Keratinocyte (primary cell): ENCODE measurements around the gene SLC8A1. TPM values are rescaled to one million over a fixed set of nuclear protein-coding genes. Genes with fewer than 3 reads are reported as not detected.

Source experiments
- DNase-seq: peaks from one replicate; pipeline ENCODE4 v3.0.0-alpha.2; 2011; ENCODE audit warnings: low read depth, missing footprints, low spot score
- FAIRE-seq: peaks from 2 replicates; lab custom pipeline; 2011; peaks lifted over from hg19 to GRCh38; lab: Jason Lieb, UNC
- H2AFZ ChIP-seq: 2 replicates; pipeline ENCODE4 v1.6.0; 2012; ENCODE audit warnings: low read length, control low read depth, inconsistent platforms; ENCODE audit not compliant: control insufficient read depth
- H3K27ac ChIP-seq: 2 replicates; pipeline ENCODE4 v1.5.1; 2011; ENCODE audit warnings: low read length; ENCODE audit not compliant: control insufficient read depth, insufficient read depth
- H3K27me3 ChIP-seq: 3 replicates; pipeline ENCODE4 v1.6.0; 2011; ENCODE audit warnings: low read length; ENCODE audit not compliant: control insufficient read depth, insufficient read depth; ENCODE audit errors: extremely low read depth
- H3K36me3 ChIP-seq, 2 experiments: 2 replicates in 1 of 2; 3 replicates in 1 of 2; pipeline ENCODE4 v1.5.1; 2011; ENCODE audit warnings: low read length in 2 of 2, mild to moderate bottlenecking in 1 of 2; ENCODE audit not compliant: control insufficient read depth in 2 of 2, insufficient read depth in 2 of 2; ENCODE audit errors: extremely low read depth in 1 of 2
- H3K4me1 ChIP-seq: 3 replicates; pipeline ENCODE4 v1.5.1; 2011; ENCODE audit warnings: low read length; ENCODE audit not compliant: control insufficient read depth, insufficient read depth; ENCODE audit errors: extremely low read depth
- H3K4me2 ChIP-seq: 3 replicates; pipeline ENCODE4 v1.6.0; 2011; ENCODE audit warnings: low read depth, low read length; ENCODE audit not compliant: control insufficient read depth, insufficient read depth; ENCODE audit errors: extremely low read depth
- H3K4me3 ChIP-seq, 3 experiments: fragments of 200-600 bp in 1 of 3; sonication (generic) in 1 of 3; 2 replicates in 2 of 3; 3 replicates in 1 of 3; pipeline ENCODE4 v1.5.1; 2011 to 2016; ENCODE audit warnings: low read length in 3 of 3, mild to moderate bottlenecking in 3 of 3, control low read depth in 2 of 3, inconsistent platforms in 1 of 3, low read depth in 1 of 3, mixed read lengths in 1 of 3, mixed run types in 1 of 3, moderate library complexity in 1 of 3; ENCODE audit not compliant: control insufficient read depth in 2 of 3, insufficient read depth in 2 of 3; ENCODE audit errors: extremely low read depth in 1 of 3
- H3K79me2 ChIP-seq: 2 replicates; pipeline ENCODE4 v1.6.0; 2012; ENCODE audit warnings: low read length; ENCODE audit not compliant: control insufficient read depth, insufficient read depth
- H3K9ac ChIP-seq: 3 replicates; pipeline ENCODE4 v1.6.0; 2011; ENCODE audit warnings: low read length; ENCODE audit not compliant: control insufficient read depth, insufficient read depth; ENCODE audit errors: extremely low read depth
- H3K9me1 ChIP-seq: 3 replicates; pipeline ENCODE4 v1.6.0; 2011; ENCODE audit warnings: low read length; ENCODE audit not compliant: control insufficient read depth, insufficient read depth; ENCODE audit errors: extremely low read depth
- H3K9me3 ChIP-seq: 2 replicates; pipeline ENCODE4 v1.5.1; 2012; ENCODE audit warnings: low read depth, low read length; ENCODE audit not compliant: control insufficient read depth
- H4K20me1 ChIP-seq: 3 replicates; pipeline ENCODE4 v1.6.0; 2011; ENCODE audit warnings: low read length; ENCODE audit not compliant: control insufficient read depth, insufficient read depth; ENCODE audit errors: extremely low read depth
- EZH2 ChIP-seq: IDR thresholded peaks from one replicate; pipeline ENCODE4 v1.6.1; 2012; ENCODE audit warnings: inconsistent platforms, mild to moderate bottlenecking, low read length, moderate library complexity
- dilution Hi-C: fragments of 300-500 bp; cut with MboI; formaldehyde crosslinking; loops from one replicate; pipeline ENCODE4 v1.7.0; 2020; ENCODE audit warnings: low sequenced_read_pairs; ENCODE audit not compliant: extremely low pct_ligation_motif_present
- polyA plus RNA-seq, 5 experiments: library from polyadenylated mRNA; depleted of rRNA in 3 of 5; stranded (reverse) in 3 of 5; stranded (forward) in 1 of 5; unstranded in 1 of 5; fragments of >200 nt; gene quantifications; 1 replicate in 1 of 5; 2 replicates in 3 of 5; 3 replicates in 1 of 5; pipeline versions ENCODE4 v1.2.1 to v1.2.3, GENCODE V29; 2011 to 2012; ENCODE audit warnings: missing spikeins in 2 of 5, low read depth in 1 of 5, low replicate concordance in 1 of 5
- TF ChIP-seq, protein P1 (sequence below), 3 experiments: IDR thresholded peaks in 1 of 3; conservative IDR thresholded peaks in 1 of 3; optimal IDR thresholded peaks in 1 of 3; 2 replicates in 2 of 3; 3 replicates in 1 of 3; pipeline versions ENCODE3 to v1.5.1; 2011; ENCODE audit warnings: low read length in 3 of 3, mild to moderate bottlenecking in 3 of 3, moderate library complexity in 2 of 3, control low read depth in 1 of 3, inconsistent platforms in 1 of 3; ENCODE audit not compliant: insufficient read depth in 2 of 3; ENCODE audit errors: extremely low read depth in 1 of 3

The SLC8A1 gene
- polyA plus RNA-seq, 1 donor (not counting 4 experiments of a cell fraction or from before 2014, with no cell fraction given), result 2.7 TPM

DNA sequence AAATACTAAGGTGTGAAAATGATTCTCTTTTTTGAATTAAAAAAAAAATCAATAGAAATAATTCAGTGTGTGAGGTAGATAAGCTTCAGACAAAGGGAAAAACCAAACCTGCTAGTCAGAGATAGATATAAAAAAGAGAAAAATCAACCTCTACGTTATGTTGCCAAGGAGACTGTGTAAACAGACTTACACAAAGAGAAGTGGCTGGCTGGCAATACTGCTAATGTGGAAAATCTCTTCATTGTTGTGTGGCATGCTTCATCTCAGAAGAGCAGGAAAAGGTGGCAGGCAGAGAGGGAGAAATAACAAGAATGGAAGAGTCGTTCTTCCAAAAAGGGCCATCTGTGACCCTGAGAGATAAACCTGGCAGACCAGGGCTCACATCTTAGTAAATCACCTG is 200.8 kb downstream of the SLC8A1 start:
- dilution Hi-C loops, result no loop called here
- no peaks in the 10 kb centered on the region for H3K36me3 ChIP-seq
- H4K20me1 ChIP-seq, result no peaks in the 10 kb centered on the region
- H3K27me3 ChIP-seq, result no peaks in the 10 kb centered on the region
- H3K4me2 ChIP-seq, result no peak overlapping the region
- DNase-seq (no peak), FAIRE-seq (no peak)
- no peaks in the 10 kb centered on the region for H3K9me3 ChIP-seq
- no peaks in the 10 kb centered on the region for H3K9me1 ChIP-seq
- no peak overlapping the region for H3K9ac ChIP-seq
- TF ChIP-seq, protein P1, sequence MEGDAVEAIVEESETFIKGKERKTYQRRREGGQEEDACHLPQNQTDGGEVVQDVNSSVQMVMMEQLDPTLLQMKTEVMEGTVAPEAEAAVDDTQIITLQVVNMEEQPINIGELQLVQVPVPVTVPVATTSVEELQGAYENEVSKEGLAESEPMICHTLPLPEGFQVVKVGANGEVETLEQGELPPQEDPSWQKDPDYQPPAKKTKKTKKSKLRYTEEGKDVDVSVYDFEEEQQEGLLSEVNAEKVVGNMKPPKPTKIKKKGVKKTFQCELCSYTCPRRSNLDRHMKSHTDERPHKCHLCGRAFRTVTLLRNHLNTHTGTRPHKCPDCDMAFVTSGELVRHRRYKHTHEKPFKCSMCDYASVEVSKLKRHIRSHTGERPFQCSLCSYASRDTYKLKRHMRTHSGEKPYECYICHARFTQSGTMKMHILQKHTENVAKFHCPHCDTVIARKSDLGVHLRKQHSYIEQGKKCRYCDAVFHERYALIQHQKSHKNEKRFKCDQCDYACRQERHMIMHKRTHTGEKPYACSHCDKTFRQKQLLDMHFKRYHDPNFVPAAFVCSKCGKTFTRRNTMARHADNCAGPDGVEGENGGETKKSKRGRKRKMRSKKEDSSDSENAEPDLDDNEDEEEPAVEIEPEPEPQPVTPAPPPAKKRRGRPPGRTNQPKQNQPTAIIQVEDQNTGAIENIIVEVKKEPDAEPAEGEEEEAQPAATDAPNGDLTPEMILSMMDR (optimal IDR thresholded peaks at IDR 0.05 in 1 of 3, IDR thresholded peaks at IDR 0.05 in 1 of 3, conservative IDR thresholded peaks at IDR 0.05 in 1 of 3; ENCODE audit: extremely low read depth in 1 of 3, insufficient read depth in 2 of 3, low read length in 3 of 3), result no peak
- no peak for TF ChIP-seq EZH2
- no peaks in the 10 kb centered on the region for H3K79me2 ChIP-seq
- H3K27ac ChIP-seq, result no peak overlapping the region
- no peak overlapping the region for H3K4me3 ChIP-seq
- H2AFZ ChIP-seq, result no peak overlapping the region
- no peaks in the 10 kb centered on the region for H3K4me1 ChIP-seq

DNA sequence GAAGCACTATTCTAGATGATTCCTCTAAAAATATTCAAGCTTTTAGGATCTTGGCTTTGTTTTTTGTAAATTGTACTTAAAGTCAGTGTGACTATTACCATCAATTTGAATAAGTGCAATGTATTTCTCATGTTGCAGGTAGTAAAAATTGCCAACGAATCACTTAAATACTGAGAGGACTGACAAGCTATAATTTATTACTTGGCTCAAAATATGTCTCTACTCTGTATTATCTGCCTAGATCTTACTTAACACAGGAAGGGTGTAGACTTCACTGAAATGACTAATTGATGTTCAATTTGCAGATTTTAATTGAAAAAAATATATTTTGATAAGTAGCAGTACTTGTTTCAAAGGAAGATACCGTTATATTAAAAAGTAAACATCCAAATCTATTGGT is 202.3 kb downstream of the SLC8A1 start:
- no peak overlapping the region for H2AFZ ChIP-seq
- no peak overlapping the region for H3K27ac ChIP-seq
- DNase-seq, result no peak
- no peaks in the 10 kb centered on the region for H3K4me1 ChIP-seq
- H3K4me3 ChIP-seq, result no peak overlapping the region
- no peak for FAIRE-seq
- H3K9ac ChIP-seq, result no peak overlapping the region
- no peak for TF ChIP-seq EZH2
- TF ChIP-seq, protein P1 (optimal IDR thresholded peaks at IDR 0.05 in 1 of 3, IDR thresholded peaks at IDR 0.05 in 1 of 3, conservative IDR thresholded peaks at IDR 0.05 in 1 of 3; ENCODE audit: extremely low read depth in 1 of 3, insufficient read depth in 2 of 3, low read length in 3 of 3), result no peak
- dilution Hi-C loops, result no loop called here
- H3K79me2 ChIP-seq, result no peaks in the 10 kb centered on the region
- H3K27me3 ChIP-seq, result no peaks in the 10 kb centered on the region
- H4K20me1 ChIP-seq, result no peaks in the 10 kb centered on the region
- H3K9me1 ChIP-seq, result no peaks in the 10 kb centered on the region
- H3K4me2 ChIP-seq, result no peak overlapping the region
- no peaks in the 10 kb centered on the region for H3K9me3 ChIP-seq
- no peaks in the 10 kb centered on the region for H3K36me3 ChIP-seq
